Astrocyte (in vitro differentiated cells and primary cell): ENCODE data around the gene NAMPT. TPM values are rescaled to one million over a fixed set of nuclear protein-coding genes. Genes with fewer than 3 reads are reported as not detected.
A peak's percentile ranks its signal among the peaks of the same experiment; 100 is the strongest.

ENCODE experiments used
- DNase-seq: peaks from one replicate; pipeline ENCODE4 v3.0.0-alpha.2; 2010; ENCODE audit warnings: low read depth
- FAIRE-seq: peaks from 2 replicates; lab custom pipeline; 2011; peaks lifted over from hg19 to GRCh38; lab: Jason Lieb, UNC
- H2AFZ ChIP-seq: 2 replicates; pipeline ENCODE4 v1.6.0; 2012; ENCODE audit warnings: low read depth, low read length, inconsistent platforms
- H3K27ac ChIP-seq: 2 replicates; pipeline ENCODE4 v1.5.1; 2011; ENCODE audit warnings: low read depth, low read length, inconsistent platforms
- H3K27me3 ChIP-seq: 2 replicates; pipeline ENCODE4 v1.6.0; 2011; ENCODE audit warnings: low read length, inconsistent platforms; ENCODE audit not compliant: insufficient read depth
- H3K36me3 ChIP-seq: 2 replicates; pipeline ENCODE4 v1.5.1; 2011; ENCODE audit warnings: low read length, inconsistent platforms; ENCODE audit not compliant: insufficient read depth
- H3K4me1 ChIP-seq: 2 replicates; pipeline ENCODE4 v1.5.1; 2011; ENCODE audit warnings: low read length, inconsistent platforms; ENCODE audit not compliant: insufficient read depth
- H3K4me2 ChIP-seq: 2 replicates; pipeline ENCODE4 v1.6.0; 2012; ENCODE audit warnings: low read length, inconsistent platforms
- H3K4me3 ChIP-seq: 2 replicates; pipeline ENCODE4 v1.5.1; 2011; ENCODE audit warnings: low read depth, mild to moderate bottlenecking, low read length, inconsistent platforms; ENCODE audit not compliant: insufficient read depth
- H3K79me2 ChIP-seq: 2 replicates; pipeline ENCODE4 v1.6.0; 2012; ENCODE audit warnings: mild to moderate bottlenecking, low read length, inconsistent platforms; ENCODE audit not compliant: insufficient read depth
- H3K9ac ChIP-seq: 2 replicates; pipeline ENCODE4 v1.6.0; 2012; ENCODE audit warnings: mild to moderate bottlenecking, low read length, inconsistent platforms
- H3K9me3 ChIP-seq: 2 replicates; pipeline ENCODE4 v1.5.1; 2012; ENCODE audit warnings: low read depth, mild to moderate bottlenecking, low read length, inconsistent platforms; ENCODE audit not compliant: insufficient read depth
- H4K20me1 ChIP-seq: 2 replicates; pipeline ENCODE4 v1.6.0; 2012; ENCODE audit warnings: low read length, inconsistent platforms; ENCODE audit not compliant: insufficient read depth
- H3K27ac Mint-ChIP-seq: one replicate; pipeline ENCODE4 v1.8.0; 2021; ENCODE audit warnings: mild to moderate bottlenecking, mixed read lengths; ENCODE audit not compliant: unreplicated experiment
- H3K27me3 Mint-ChIP-seq: one replicate; pipeline ENCODE4 v1.8.0; 2021; ENCODE audit warnings: low read depth, mixed read lengths; ENCODE audit not compliant: unreplicated experiment
- H3K36me3 Mint-ChIP-seq: one replicate; pipeline ENCODE4 v1.8.0; 2021; ENCODE audit warnings: low read depth, mixed read lengths; ENCODE audit not compliant: unreplicated experiment
- H3K4me1 Mint-ChIP-seq: one replicate; pipeline ENCODE4 v1.8.0; 2021; ENCODE audit warnings: low read depth, mixed read lengths; ENCODE audit not compliant: unreplicated experiment
- H3K4me3 Mint-ChIP-seq: one replicate; pipeline ENCODE4 v1.8.0; 2021; ENCODE audit warnings: mild to moderate bottlenecking, moderate library complexity, mixed read lengths; ENCODE audit not compliant: unreplicated experiment
- H3K9me3 Mint-ChIP-seq: one replicate; pipeline ENCODE4 v1.8.0; 2021; ENCODE audit warnings: mild to moderate bottlenecking, mixed read lengths; ENCODE audit not compliant: unreplicated experiment
- CTCF ChIP-seq: IDR thresholded peaks from 2 replicates; pipeline ENCODE4 v1.5.1; 2011; ENCODE audit warnings: low read depth, mild to moderate bottlenecking, inconsistent platforms, low read length, moderate library complexity; ENCODE audit not compliant: insufficient read depth
- EZH2 ChIP-seq: IDR thresholded peaks from 2 replicates; pipeline ENCODE4 v1.6.1; 2012; ENCODE audit warnings: mild to moderate bottlenecking, low read length, inconsistent platforms; ENCODE audit not compliant: insufficient read depth
- total RNA-seq: library from RNA; stranded (reverse); gene quantifications from 2 replicates; pipeline ENCODE4 v1.2.1, GENCODE V29; 2021

NAMPT gene
- total RNA-seq, 1 donor from 2014 or later, result 52.1 TPM

GRCh38 chr7:106314875-106315274, 30.1 kb upstream of the NAMPT start:
- FAIRE-seq, result no peak

GRCh38 chr7:106313966-106314365, 29.2 kb upstream of the NAMPT start:
- H3K9me3 Mint-ChIP-seq, result peaks cover 6% of the 10 kb centered on the region
- H3K4me1 ChIP-seq, result peaks cover 8% of the 10 kb centered on the region
- no peak overlapping the region for H3K9ac ChIP-seq
- H3K27ac ChIP-seq, result peak overlapping the region; percentile 55
- H2AFZ ChIP-seq, result no peak overlapping the region
- peak overlapping the region; percentile 54 for H3K4me2 ChIP-seq
- TF ChIP-seq CTCF (no peak), EZH2 (no peak)
- peaks cover 13% of the 10 kb centered on the region for H3K4me1 Mint-ChIP-seq
- no peaks in the 10 kb centered on the region for H3K27me3 Mint-ChIP-seq
- no peaks in the 10 kb centered on the region for H3K36me3 ChIP-seq
- H3K9me3 ChIP-seq, result no peaks in the 10 kb centered on the region
- H3K27me3 ChIP-seq, result no peaks in the 10 kb centered on the region
- FAIRE-seq, result no peak
- no peak overlapping the region for H3K4me3 Mint-ChIP-seq
- DNase-seq, result no peak
- H3K79me2 ChIP-seq, result no peaks in the 10 kb centered on the region
- peak overlapping the region; percentile 92 for H3K27ac Mint-ChIP-seq
- H4K20me1 ChIP-seq, result no peaks in the 10 kb centered on the region
- H3K36me3 Mint-ChIP-seq, result no peaks in the 10 kb centered on the region
- no peak overlapping the region for H3K4me3 ChIP-seq

More at GRCh38 chr7:106314875-106315274, 30.1 kb upstream of the NAMPT start:
- Histone ChIP-seq H3K27ac (no peak overlapping the region), H3K9me3 (no peaks in the 10 kb centered on the region), H4K20me1 (no peaks in the 10 kb centered on the region), H3K9ac (no peak overlapping the region), H3K4me1 (peaks cover 8% of the 10 kb centered on the region), H3K27me3 (no peaks in the 10 kb centered on the region), H3K79me2 (no peaks in the 10 kb centered on the region), H2AFZ (no peak overlapping the region), H3K36me3 (no peaks in the 10 kb centered on the region), H3K4me2 (no peak overlapping the region), H3K4me3 (no peak overlapping the region)
- Mint-ChIP-seq H3K27ac (no peak overlapping the region), H3K4me1 (peaks cover 13% of the 10 kb centered on the region), H3K27me3 (no peaks in the 10 kb centered on the region), H3K36me3 (no peaks in the 10 kb centered on the region), H3K4me3 (no peak overlapping the region), H3K9me3 (peaks cover 6% of the 10 kb centered on the region)
- no peak for DNase-seq
- TF ChIP-seq EZH2 (no peak), CTCF (no peak)

GRCh38 chr7:106313456-106313901, 28.7 kb upstream of the NAMPT start:
- peak overlapping the region; percentile 4 for H3K9ac ChIP-seq
- peak; percentile 86 for DNase-seq
- H3K4me2 ChIP-seq, result peak overlapping the region; percentile 54
- Mint-ChIP-seq H3K36me3 (no peaks in the 10 kb centered on the region), H3K4me3 (no peak overlapping the region), H3K4me1 (peaks cover 13% of the 10 kb centered on the region), H3K27me3 (no peaks in the 10 kb centered on the region), H3K9me3 (peaks cover 6% of the 10 kb centered on the region), H3K27ac (peak overlapping the region; percentile 92)
- H3K79me2 ChIP-seq, result no peaks in the 10 kb centered on the region
- H3K36me3 ChIP-seq, result no peaks in the 10 kb centered on the region
- H3K9me3 ChIP-seq, result no peaks in the 10 kb centered on the region
- no peaks in the 10 kb centered on the region for H3K27me3 ChIP-seq
- peak; percentile 69 for FAIRE-seq
- no peaks in the 10 kb centered on the region for H4K20me1 ChIP-seq
- no peak overlapping the region for H3K4me3 ChIP-seq
- peak overlapping the region; percentile 55 for H3K27ac ChIP-seq
- peaks cover 8% of the 10 kb centered on the region for H3K4me1 ChIP-seq
- TF ChIP-seq CTCF, result no peak
- TF ChIP-seq EZH2, result no peak
- no peak overlapping the region for H2AFZ ChIP-seq
